HG03025 (cell line): Measurements from ENCODE around the gene TMEM94.
"Not testable (repeated sequence)": the region's sequence is repeated elsewhere in the genome, so short reads cannot be mapped to it uniquely, and the experiment has no call there.

Experiments used
- ATAC-seq: cut with Tn5 transposase; IDR thresholded peaks from one replicate; pipeline ENCODE4 v1.9.1; 2021; ENCODE audit warnings: mild to moderate bottlenecking, moderate library complexity; ENCODE audit not compliant: unreplicated experiment, low FRiP score

The TMEM94 gene

GRCh38 chr17:75456417-75457046 lies at the start of gene TMEM94:
TMEM94 (plus strand) TSS chr17:75456635; CDS start chr17:75471906, 15,271 bp downstream.
- ATAC-seq, result peak; percentile 91

- no peak for ATAC-seq
Measured at GRCh38 chr17:75407655-75408352, 48.6 kb upstream of the TMEM94 start.

- ATAC-seq, result no peak
Measured at GRCh38 chr17:75410141-75410540, 46.3 kb upstream of the TMEM94 start.

- no peak for ATAC-seq
Measured at GRCh38 chr17:75411328-75412067, 44.9 kb upstream of the TMEM94 start.

GRCh38 chr17:75412455-75413317 lies 43.7 kb upstream of the TMEM94 start:
- no peak for ATAC-seq

- ATAC-seq, result no peak
Measured at GRCh38 chr17:75414488-75414887, 41.9 kb upstream of the TMEM94 start.

GRCh38 chr17:75416006-75416405 lies 40.4 kb upstream of the TMEM94 start:
- no peak for ATAC-seq

GRCh38 chr17:75417054-75417580 lies 39.3 kb upstream of the TMEM94 start:
- ATAC-seq, result no peak

- ATAC-seq, result no peak
Measured at GRCh38 chr17:75418531-75418930, 37.9 kb upstream of the TMEM94 start.

- ATAC-seq, result no peak
Measured at GRCh38 chr17:75428543-75429469, 27.6 kb upstream of the TMEM94 start.

GRCh38 chr17:75430159-75430974 lies 26.1 kb upstream of the TMEM94 start:
- no peak for ATAC-seq

GRCh38 chr17:75433218-75433783 lies 23.1 kb upstream of the TMEM94 start:
- ATAC-seq, result no peak

- not testable (repeated sequence) for ATAC-seq
Measured at GRCh38 chr17:75434433-75434832, 22.0 kb upstream of the TMEM94 start.

- not testable (repeated sequence) for ATAC-seq
Measured at GRCh38 chr17:75437404-75437803, 19.0 kb upstream of the TMEM94 start.

GRCh38 chr17:75439287-75439686 lies 17.1 kb upstream of the TMEM94 start:
- no peak for ATAC-seq

- no peak for ATAC-seq
Measured at GRCh38 chr17:75440738-75441448, 15.5 kb upstream of the TMEM94 start.
